CD4-positive, alpha-beta T cell treated with Interleukin-2 at 100 ng/mL for 4 hours (primary cell): ENCODE measurements around the gene MAPK14.
"Not testable (repeated sequence)": the region's sequence is repeated elsewhere in the genome, so short reads cannot be mapped to it uniquely, and the experiment has no call there.

Experiments
- DNase-seq: peaks from one replicate; pipeline ENCODE4 v3.0.0-alpha.2; 2020; ENCODE audit warnings: low spot score

MAPK14 gene

DNA sequence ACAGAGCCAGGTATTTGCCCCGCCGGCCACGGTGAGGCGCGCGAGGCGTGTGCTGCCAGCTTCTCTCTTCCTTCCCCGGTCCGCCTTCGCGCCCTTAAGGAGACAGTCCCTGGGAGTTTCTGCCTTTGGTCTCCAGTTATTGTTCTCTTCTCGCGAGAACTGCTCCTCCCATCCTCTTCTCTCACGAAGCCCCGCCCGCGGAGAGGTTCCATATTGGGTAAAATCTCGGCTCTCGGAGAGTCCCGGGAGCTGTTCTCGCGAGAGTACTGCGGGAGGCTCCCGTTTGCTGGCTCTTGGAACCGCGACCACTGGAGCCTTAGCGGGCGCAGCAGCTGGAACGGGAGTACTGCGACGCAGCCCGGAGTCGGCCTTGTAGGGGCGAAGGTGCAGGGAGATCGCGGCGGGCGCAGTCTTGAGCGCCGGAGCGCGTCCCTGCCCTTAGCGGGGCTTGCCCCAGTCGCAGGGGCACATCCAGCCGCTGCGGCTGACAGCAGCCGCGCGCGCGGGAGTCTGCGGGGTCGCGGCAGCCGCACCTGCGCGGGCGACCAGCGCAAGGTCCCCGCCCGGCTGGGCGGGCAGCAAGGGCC, at the start of gene MAPK14:
Gene MAPK14 (plus strand): TSS at position 308 of the 587 bp plus-strand sequence. CDS start 350 bp downstream, outside the sequence.
- DNase-seq = peak; percentile 100

GRCh38 chr6:35980126-35980525, 47.5 kb upstream of the MAPK14 start:
- DNase-seq = not testable (repeated sequence)

GRCh38 chr6:35980991-35981645, 46.5 kb upstream of the MAPK14 start:
- no peak for DNase-seq

DNA sequence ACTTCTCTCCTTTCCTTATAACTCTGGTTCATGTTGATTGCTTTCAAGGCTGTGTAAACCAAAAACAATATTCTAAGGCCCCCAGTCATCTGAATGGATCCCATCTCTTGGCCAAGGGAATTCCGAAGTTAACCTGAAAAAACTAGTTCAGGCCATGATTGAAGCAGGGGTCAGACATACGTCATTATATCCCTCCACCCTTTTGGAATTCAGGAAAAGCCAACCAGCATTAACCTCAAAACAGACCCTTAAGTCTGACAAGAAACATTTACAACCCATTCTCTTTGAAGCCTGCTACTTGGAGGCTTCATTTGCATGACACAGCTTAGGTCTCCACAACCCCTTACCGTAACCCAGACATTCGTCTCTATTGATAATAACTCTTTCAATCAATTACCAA, 42.9 kb upstream of the MAPK14 start:
- no peak for DNase-seq

DNA sequence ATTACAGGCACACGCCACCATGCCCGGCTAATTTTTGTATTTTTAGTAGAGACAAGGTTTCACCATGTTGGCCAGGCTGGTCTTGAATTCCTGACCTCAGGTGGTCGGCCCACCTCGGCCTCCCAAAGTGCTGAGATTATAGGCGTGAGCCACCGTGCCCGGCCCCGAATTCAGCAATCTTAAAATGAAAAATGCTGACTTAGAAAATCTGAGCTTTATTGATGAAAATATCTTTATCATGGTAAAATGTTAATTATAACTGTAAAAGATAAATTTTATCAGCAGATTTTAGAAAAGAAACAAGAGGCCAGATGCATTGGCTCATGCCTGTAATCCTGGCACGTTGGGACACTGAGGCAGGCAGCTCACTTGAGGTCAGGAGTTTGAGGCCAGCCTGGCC, 39.6 kb upstream of the MAPK14 start:
- not testable (repeated sequence) for DNase-seq

DNA sequence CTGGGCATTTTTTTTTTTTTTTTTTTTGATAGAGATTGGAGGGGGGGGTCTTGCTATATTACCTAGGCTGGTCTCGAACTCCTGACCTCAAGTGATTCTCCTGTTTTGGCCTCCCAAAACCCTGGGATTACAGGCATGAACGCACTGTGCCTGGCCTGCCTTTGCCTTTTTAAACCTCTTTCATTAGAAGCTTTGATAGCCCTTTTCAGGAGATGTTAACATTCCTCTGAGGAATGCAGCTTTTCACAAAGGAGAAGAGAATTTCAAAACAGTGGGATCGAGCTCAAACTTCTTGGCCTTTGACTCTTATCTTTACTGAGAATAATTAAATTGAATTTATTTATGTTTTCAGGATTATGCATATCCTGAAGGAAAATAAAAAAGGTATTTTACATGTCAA, 34.5 kb upstream of the MAPK14 start:
- DNase-seq = no peak

DNA sequence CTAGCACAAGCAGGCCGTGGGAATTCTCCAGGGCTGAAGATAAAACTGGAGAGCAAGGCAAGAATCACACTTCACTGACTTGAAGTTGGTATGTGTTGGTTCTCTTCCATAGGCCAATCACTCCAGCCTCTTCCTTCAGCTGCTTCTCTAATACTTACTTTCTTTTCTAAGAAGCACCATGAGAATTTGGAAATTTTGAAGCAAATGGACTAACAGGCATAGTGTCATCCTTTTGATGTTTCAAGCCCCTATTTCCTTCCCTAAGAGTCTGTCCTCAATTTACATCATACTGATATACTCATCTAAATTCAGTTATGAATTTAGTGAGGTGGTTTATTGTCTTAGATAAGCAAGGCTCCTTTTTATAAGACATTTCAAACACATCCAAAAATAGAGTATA, 27.2 kb upstream of the MAPK14 start:
- DNase-seq = no peak

DNA sequence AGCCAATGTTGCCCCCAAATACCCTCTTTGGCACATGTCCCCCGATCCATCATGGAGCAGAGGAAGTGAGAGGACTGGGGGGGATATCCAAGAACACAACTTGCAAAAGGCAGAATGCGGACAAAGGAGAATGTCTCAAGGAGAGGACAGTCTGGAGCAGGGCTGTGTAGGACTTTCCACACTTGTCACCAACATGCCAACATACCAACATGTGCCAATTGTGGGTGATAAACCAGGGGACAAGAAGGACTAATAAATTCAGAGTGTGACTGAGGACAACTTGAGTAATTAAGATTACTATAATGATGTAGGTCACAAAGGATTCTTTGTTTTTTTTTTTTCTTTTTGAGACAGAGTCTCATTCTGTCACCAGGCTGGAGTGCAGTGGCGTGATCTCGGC, 11.9 kb upstream of the MAPK14 start:
- no peak for DNase-seq

DNA sequence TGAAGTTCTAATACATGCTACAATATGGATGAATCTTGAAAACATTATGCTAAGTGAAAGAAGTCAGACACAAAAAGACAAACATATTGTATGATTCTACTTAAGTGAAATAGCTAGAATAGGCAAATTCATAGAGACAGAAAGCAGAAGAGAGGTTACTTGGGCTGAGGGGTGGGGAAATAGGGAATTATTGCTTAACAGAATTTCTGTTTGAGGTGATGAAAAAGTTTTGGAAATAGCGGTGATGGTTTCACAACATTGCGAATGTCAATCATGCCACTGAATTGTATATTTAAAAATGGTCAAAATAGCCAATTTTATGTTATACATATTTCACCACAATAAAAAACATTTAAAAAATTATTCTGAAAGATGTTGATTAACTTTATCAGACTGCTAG, 9.3 kb upstream of the MAPK14 start:
- DNase-seq = no peak

- no peak for DNase-seq
These were observed 8.4 kb upstream of the MAPK14 start for GRCh38 chr6:36019167-36019566.

GRCh38 chr6:36020154-36020553, 7.5 kb upstream of the MAPK14 start:
- DNase-seq = no peak

- no peak for DNase-seq
These were observed 3.4 kb upstream of the MAPK14 start, which contains the start of gene SLC26A8 for GRCh38 chr6:36023996-36024795. Gene SLC26A8, minus strand, starts transcription at chr6:36024641. Its CDS starts 4,934 bp downstream, at chr6:36019707.

DNA sequence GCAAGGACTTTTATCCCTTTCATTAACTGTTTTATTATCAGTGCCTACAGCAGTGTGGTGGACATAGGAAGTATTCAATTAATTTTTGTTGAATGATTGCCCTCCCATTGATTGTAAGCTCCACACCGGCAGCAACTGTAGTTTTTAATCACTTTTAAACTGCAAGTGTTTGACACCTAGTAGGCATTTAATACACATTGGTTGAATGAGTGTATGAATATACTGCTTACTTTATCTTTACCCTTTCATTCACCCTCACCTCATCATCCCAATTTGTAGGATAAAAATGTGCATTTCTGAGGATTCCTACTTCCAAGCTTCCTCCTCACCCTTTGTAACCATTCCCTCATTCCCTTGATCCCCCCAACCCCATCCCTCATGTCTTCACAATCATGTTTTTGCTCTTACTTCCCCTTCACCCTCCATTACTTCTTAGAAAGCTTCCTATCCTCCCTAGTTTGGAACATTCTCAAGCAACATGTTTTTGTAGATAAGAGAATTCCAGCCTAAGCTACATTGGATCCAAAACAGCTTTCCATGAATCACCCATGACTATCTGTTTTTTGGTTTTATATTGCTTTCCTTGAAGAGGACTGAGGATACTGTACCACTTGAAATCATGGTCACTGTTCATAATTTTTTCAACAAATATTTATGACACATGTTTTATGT, 2.2 kb upstream of the MAPK14 start:
- no peak for DNase-seq

DNA sequence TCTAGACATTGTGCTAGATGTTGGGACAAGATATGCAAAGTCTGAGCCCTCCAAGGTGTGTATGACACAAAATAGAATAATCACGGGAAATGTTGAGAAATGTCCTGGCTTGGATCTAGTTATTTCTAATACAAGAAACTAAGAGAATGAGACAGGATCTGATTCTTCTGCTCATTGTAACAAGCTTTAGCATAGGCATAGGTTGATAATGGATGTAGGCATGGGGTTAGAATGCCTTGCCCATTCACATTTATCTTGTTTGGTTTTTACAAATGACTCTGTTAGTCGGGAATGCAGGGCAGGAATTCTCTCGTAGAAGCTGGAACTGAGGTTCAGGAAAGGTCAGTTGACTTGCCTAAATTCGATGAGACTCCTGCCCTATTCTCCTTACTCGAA, 1.7 kb upstream of the MAPK14 start:
- no peak for DNase-seq

- peak; percentile 33 for DNase-seq
These were observed 674 bp downstream of the MAPK14 start for GRCh38 chr6:36028088-36028876.

GRCh38 chr6:36028877-36029324, 1.3 kb downstream of the MAPK14 start:
- DNase-seq = peak; percentile 85

DNA sequence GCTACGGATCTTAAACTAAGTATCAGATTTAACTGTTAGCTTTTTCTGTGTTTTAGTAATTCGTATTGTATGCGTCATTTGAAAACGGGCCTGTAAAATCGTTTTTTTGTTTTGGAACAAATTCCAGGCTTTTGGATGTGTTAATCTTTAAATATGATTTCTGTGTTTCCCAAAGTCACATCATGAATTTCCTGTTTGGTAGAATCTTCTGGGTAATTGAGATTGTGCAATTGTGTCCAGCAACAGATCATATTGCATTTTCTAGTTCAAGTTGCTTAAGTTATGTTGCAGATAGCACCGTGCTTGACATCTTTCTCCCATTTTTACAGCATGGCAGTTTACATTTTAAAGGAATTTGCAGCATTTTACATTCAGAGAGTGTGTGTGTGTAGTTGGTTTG, 1.9 kb downstream of the MAPK14 start:
- no peak for DNase-seq

DNA sequence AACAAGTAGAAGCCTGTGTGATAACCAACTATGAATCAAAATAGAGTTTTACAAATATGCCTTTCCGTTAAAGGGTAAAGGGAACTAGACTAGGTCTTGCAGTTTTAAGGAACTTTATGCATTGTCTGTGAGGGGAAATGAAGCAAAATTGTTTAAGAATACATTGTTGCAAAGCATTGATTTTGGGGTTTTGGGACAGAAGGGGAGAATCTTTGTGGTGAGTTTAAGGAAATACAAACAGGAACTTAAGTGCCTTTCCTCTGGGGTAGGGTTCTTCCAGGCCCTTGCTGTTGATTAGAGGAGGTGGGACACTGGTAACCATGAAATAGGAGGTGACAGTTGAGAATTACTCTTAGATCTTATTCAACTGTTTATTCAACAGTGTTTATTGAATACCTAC, 4.7 kb downstream of the MAPK14 start:
- no peak for DNase-seq

DNA sequence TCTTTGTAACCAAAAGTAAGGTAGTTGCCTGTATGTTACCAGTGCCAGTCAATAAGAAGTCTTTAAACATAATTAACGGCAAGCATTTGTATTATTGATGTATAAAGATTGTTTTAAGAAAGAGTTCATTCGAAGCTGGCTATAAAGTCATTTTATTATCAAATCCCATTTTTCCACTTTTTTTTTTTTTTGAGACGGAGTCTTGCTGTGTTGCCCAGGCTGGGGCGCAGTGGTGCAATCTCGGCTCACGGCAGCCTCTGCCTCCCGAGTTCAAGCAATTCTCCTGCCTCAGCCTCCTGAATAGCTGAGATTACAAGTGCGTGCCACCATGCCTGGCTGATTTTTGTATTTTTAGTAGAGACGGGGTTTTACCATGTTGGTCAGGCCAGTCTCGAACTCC, 5.5 kb downstream of the MAPK14 start:
- not testable (repeated sequence) for DNase-seq

GRCh38 chr6:36033935-36034334, 6.3 kb downstream of the MAPK14 start:
- DNase-seq = peak; percentile 35

- no peak for DNase-seq
These were observed 6.8 kb downstream of the MAPK14 start for GRCh38 chr6:36034441-36034840.

DNA sequence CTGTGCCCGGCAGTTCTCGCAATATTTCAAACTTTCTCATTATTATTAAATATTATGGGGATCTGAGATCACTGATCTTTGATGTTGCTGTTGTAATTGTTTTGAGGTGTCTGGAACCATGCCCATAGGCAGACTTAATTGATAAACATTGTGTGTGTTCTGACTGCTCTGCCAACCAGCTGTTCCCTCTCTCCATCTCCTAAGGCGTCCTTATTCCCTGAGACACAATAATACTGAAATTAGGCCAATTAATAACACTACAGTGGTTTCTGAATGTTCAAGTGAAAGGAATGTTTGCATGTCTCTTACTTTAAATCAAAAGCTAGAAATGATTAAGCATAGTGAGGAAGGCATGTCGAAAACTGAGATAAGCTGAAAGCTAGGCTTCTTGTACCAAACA, 7.6 kb downstream of the MAPK14 start:
- DNase-seq = no peak
